Loucy (cell line): ENCODE data around the gene NAA25.

Source experiments
- H2AFZ ChIP-seq: fragments of 200-600 bp; sonication (generic); 2 replicates; pipeline ENCODE4 v1.6.0; 2016; ENCODE audit warnings: antibody characterized with exemption, mild to moderate bottlenecking, low read length, moderate library complexity
- H3F3A ChIP-seq: fragments of 200-600 bp; 2 replicates; pipeline ENCODE4 v1.6.0; 2016; ENCODE audit warnings: antibody characterized with exemption, low read depth, mild to moderate bottlenecking
- H3K27me3 ChIP-seq: fragments of 200-600 bp; sonication (generic); 2 replicates; pipeline ENCODE4 v1.6.1; 2014; ENCODE audit warnings: low read length, mild to moderate bottlenecking; ENCODE audit not compliant: insufficient read depth, poor library complexity, severe bottlenecking
- H3K36me3 ChIP-seq: fragments of 200-600 bp; sonication (generic); 2 replicates; pipeline ENCODE4 v1.6.1; 2016; ENCODE audit warnings: low read length; ENCODE audit not compliant: insufficient read depth
- H3K4me1 ChIP-seq: fragments of 200-600 bp; sonication (generic); 2 replicates; pipeline ENCODE4 v1.5.1; 2014; ENCODE audit warnings: low read length, mild to moderate bottlenecking; ENCODE audit not compliant: insufficient read depth, poor library complexity, severe bottlenecking
- H3K4me2 ChIP-seq: fragments of 200-600 bp; sonication (generic); 2 replicates; pipeline ENCODE4 v1.6.0; 2014; ENCODE audit warnings: antibody characterized with exemption, low read length, low read depth, mild to moderate bottlenecking; ENCODE audit not compliant: poor library complexity, severe bottlenecking
- H3K4me3 ChIP-seq: fragments of 200-600 bp; sonication (generic); 2 replicates; pipeline ENCODE4 v1.5.1; 2014; ENCODE audit warnings: low read length, mild to moderate bottlenecking, mixed read lengths; ENCODE audit not compliant: poor library complexity, severe bottlenecking
- H3K79me2 ChIP-seq: fragments of 200-600 bp; sonication (generic); 2 replicates; pipeline ENCODE4 v1.6.1; 2014; ENCODE audit warnings: low read length; ENCODE audit not compliant: insufficient read depth
- H3K9ac ChIP-seq: fragments of 200-600 bp; sonication (generic); 2 replicates; pipeline ENCODE4 v1.6.0; 2014; ENCODE audit warnings: mild to moderate bottlenecking, low read depth, low read length, moderate library complexity; ENCODE audit not compliant: poor library complexity, severe bottlenecking
- H3K9me2 ChIP-seq: fragments of 200-600 bp; sonication (generic); replicated peaks from 2 replicates; pipeline ENCODE4 v1.6.1; 2016; ENCODE audit warnings: low read depth, low read length, mixed read lengths
- H3K9me3 ChIP-seq: fragments of 200-600 bp; sonication (generic); 2 replicates; pipeline ENCODE4 v1.6.1; 2014; ENCODE audit warnings: mild to moderate bottlenecking, antibody characterized with exemption, low read length, low read depth; ENCODE audit not compliant: insufficient read depth
- H4K20me1 ChIP-seq: fragments of 200-600 bp; sonication (generic); 2 replicates; pipeline ENCODE4 v1.6.0; 2014; ENCODE audit warnings: antibody characterized with exemption, low read length, mild to moderate bottlenecking; ENCODE audit not compliant: insufficient read depth, poor library complexity, severe bottlenecking
- EZH2phosphoT487 ChIP-seq: fragments of 200-600 bp; IDR thresholded peaks from 2 replicates; pipeline ENCODE4 v1.6.1; 2018; ENCODE audit warnings: antibody characterized with exemption, mild to moderate bottlenecking, moderate library complexity, borderline replicate concordance
- TF ChIP-seq, protein P1 (sequence below): fragments of 200-600 bp; sonication (generic); conservative IDR thresholded peaks from 2 replicates; pipeline ENCODE4 v1.5.1; 2014; ENCODE audit warnings: mild to moderate bottlenecking, antibody characterized with exemption, low read length

The NAA25 gene

DNA sequence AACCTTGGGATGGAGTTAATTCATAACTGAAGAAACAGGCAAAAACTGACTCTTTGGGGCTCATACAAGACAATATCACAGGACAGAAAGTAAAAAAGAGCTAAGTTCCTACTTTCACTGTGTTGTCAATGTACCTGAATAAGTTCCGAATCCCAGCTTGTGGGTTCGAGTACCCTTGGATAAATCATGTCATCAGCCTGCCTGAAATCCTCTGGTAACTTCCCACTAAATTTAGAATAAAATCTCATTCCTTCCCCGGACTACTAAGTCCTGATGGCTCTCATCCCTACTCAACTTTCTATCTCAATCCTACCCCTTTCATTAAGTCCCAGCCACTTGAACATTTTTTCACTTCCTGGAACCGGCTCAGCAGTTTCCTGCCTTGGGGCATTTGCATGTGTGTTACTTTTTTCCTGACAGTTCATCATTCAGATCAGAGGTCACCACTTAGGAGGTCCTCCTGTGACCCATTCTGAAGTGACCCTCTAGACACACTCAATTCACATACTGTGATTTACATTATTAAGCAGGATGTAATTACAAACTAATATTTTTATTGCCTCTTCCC lies 82.7 kb downstream of the NAA25 start:
- TF ChIP-seq, protein P1, sequence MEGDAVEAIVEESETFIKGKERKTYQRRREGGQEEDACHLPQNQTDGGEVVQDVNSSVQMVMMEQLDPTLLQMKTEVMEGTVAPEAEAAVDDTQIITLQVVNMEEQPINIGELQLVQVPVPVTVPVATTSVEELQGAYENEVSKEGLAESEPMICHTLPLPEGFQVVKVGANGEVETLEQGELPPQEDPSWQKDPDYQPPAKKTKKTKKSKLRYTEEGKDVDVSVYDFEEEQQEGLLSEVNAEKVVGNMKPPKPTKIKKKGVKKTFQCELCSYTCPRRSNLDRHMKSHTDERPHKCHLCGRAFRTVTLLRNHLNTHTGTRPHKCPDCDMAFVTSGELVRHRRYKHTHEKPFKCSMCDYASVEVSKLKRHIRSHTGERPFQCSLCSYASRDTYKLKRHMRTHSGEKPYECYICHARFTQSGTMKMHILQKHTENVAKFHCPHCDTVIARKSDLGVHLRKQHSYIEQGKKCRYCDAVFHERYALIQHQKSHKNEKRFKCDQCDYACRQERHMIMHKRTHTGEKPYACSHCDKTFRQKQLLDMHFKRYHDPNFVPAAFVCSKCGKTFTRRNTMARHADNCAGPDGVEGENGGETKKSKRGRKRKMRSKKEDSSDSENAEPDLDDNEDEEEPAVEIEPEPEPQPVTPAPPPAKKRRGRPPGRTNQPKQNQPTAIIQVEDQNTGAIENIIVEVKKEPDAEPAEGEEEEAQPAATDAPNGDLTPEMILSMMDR, result no peak
- TF ChIP-seq EZH2phosphoT487, result no peak
- no peak overlapping the region for H3K9ac ChIP-seq
- H3K4me3 ChIP-seq, result no peak overlapping the region
- no peak overlapping the region for H2AFZ ChIP-seq
- no peaks in the 10 kb centered on the region for H3F3A ChIP-seq
- peaks cover 63% of the 10 kb centered on the region for H3K36me3 ChIP-seq
- H3K4me2 ChIP-seq, result no peak overlapping the region
- no peaks in the 10 kb centered on the region for H3K4me1 ChIP-seq
- no peaks in the 10 kb centered on the region for H3K9me3 ChIP-seq
- H3K9me2 ChIP-seq, result no peaks in the 10 kb centered on the region
- H4K20me1 ChIP-seq, result no peaks in the 10 kb centered on the region
- H3K79me2 ChIP-seq, result peaks cover 2% of the 10 kb centered on the region; the same call in 1 of the 2 replicates
- no peaks in the 10 kb centered on the region for H3K27me3 ChIP-seq

DNA sequence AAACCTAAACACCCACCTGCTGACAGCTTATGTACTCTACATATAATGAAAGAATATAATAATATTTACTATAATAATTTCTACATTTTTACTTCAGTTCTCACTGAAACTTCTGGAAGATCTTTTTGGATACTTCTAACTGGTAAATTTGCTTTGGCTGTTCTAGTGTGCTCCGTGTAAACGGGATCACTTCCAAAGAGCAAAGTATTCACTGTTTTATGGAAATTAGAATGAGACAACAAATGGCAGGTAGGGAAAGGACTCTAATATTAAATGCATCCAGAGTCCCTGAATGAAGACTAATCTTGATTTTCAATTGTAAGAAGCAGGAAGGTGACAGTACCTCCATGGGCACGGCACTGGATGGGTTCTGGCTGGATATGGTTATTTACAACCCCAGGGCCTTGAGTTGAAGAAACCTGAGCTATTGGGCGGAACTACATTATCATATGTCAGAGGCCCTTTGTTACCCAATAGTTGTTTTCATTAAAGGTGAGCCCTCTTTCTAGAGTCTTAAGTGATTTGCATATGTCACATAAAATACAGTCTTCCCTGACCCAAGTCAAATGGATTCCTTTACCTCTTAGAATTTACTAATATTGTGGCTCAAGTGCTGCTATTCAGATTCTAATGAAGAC lies 84.7 kb downstream of the NAA25 start:
- H3K27me3 ChIP-seq, result no peaks in the 10 kb centered on the region
- H2AFZ ChIP-seq, result no peak overlapping the region
- peaks cover 9% of the 10 kb centered on the region for H4K20me1 ChIP-seq
- H3K4me3 ChIP-seq, result no peak overlapping the region
- H3K9me3 ChIP-seq, result no peaks in the 10 kb centered on the region
- H3K9ac ChIP-seq, result no peak overlapping the region
- no peaks in the 10 kb centered on the region for H3K9me2 ChIP-seq
- no peak overlapping the region for H3K4me2 ChIP-seq
- TF ChIP-seq, protein P1, result no peak
- TF ChIP-seq EZH2phosphoT487, result no peak
- peaks cover 55% of the 10 kb centered on the region for H3K36me3 ChIP-seq
- H3K4me1 ChIP-seq, result peaks cover under 1% of the 10 kb centered on the region
- peaks cover 22% of the 10 kb centered on the region; the same call in 1 of the 2 replicates for H3K79me2 ChIP-seq
- no peaks in the 10 kb centered on the region for H3F3A ChIP-seq

DNA sequence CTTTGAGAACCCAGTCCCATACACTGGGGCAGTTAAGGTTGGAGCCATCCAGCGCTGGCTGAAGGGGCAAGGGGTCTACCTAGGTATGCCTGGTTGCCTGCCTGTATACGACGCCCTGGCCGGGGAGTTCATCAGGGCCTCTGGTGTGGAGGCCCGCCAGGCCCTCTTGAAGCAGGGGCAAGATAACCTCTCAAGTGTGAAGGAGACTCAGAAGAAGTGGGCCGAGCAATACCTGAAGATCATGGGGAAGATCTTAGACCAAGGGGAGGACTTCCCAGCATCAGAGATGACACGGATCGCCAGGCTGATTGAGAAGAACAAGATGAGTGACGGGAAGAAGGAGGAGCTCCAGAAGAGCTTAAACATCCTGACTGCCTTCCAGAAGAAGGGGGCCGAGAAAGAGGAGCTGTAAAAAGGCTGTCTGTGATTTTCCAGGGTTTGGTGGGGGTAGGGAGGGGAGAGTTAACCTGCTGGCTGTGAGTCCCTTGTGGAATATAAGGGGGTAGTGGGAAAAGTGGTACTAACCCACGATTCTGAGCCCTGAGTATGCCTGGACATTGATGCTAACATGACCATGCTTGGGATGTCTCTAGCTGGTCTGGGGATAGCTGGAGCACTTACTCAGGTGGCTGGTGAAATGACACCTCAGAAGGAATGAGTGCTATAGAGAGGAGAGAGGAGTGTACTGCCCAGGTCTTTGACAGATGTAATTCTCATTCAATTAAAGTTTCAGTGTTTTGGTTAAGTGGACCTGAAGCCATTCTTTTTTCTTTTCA lies 86.2 kb downstream of the NAA25 start:
- no peaks in the 10 kb centered on the region for H3K9me2 ChIP-seq
- peaks cover 49% of the 10 kb centered on the region for H3K36me3 ChIP-seq
- no peaks in the 10 kb centered on the region for H3K27me3 ChIP-seq
- peaks cover 6% of the 10 kb centered on the region for H3K4me1 ChIP-seq
- no peak for TF ChIP-seq EZH2phosphoT487
- TF ChIP-seq, protein P1, result no peak
- H4K20me1 ChIP-seq, result peaks cover 15% of the 10 kb centered on the region
- H3K4me2 ChIP-seq, result no peak overlapping the region
- H3F3A ChIP-seq, result no peaks in the 10 kb centered on the region
- peaks cover 35% of the 10 kb centered on the region for H3K79me2 ChIP-seq
- H2AFZ ChIP-seq, result no peak overlapping the region
- H3K9me3 ChIP-seq, result no peaks in the 10 kb centered on the region
- H3K9ac ChIP-seq, result no peak overlapping the region
- no peak overlapping the region for H3K4me3 ChIP-seq
